ENCODE data around the gene RBFOX2. TPM values are rescaled to one million over a fixed set of nuclear protein-coding genes. Genes with fewer than 3 reads are reported as not detected.

RBFOX2 gene
- total and polyA plus RNA-seq, 2 of the 8 experiments (the other 6 are each of a cell fraction or from before 2014, with no cell fraction given), result 121 to 122 TPM

DNA sequence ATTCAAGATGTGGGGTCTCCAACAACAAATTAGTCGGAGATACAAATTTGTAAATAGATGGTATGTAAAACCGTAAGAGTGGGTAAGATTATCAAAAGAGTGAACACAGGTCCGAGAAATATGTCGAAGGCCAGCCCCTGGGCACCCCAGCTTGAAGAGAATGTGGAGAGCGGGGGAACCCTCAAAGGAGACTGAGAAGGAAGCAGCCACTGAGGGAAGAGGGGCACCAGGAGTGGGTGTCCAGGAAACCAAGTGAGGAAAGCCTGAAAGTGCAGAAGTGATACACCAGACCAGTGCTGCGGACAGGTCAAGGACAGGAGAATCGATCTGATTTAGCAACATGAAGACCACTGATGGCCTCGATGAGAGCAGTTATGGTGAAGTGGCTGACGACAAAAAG lies 296.5 kb downstream of the RBFOX2 start (continued):
- TF ChIP-seq, protein P1, sequence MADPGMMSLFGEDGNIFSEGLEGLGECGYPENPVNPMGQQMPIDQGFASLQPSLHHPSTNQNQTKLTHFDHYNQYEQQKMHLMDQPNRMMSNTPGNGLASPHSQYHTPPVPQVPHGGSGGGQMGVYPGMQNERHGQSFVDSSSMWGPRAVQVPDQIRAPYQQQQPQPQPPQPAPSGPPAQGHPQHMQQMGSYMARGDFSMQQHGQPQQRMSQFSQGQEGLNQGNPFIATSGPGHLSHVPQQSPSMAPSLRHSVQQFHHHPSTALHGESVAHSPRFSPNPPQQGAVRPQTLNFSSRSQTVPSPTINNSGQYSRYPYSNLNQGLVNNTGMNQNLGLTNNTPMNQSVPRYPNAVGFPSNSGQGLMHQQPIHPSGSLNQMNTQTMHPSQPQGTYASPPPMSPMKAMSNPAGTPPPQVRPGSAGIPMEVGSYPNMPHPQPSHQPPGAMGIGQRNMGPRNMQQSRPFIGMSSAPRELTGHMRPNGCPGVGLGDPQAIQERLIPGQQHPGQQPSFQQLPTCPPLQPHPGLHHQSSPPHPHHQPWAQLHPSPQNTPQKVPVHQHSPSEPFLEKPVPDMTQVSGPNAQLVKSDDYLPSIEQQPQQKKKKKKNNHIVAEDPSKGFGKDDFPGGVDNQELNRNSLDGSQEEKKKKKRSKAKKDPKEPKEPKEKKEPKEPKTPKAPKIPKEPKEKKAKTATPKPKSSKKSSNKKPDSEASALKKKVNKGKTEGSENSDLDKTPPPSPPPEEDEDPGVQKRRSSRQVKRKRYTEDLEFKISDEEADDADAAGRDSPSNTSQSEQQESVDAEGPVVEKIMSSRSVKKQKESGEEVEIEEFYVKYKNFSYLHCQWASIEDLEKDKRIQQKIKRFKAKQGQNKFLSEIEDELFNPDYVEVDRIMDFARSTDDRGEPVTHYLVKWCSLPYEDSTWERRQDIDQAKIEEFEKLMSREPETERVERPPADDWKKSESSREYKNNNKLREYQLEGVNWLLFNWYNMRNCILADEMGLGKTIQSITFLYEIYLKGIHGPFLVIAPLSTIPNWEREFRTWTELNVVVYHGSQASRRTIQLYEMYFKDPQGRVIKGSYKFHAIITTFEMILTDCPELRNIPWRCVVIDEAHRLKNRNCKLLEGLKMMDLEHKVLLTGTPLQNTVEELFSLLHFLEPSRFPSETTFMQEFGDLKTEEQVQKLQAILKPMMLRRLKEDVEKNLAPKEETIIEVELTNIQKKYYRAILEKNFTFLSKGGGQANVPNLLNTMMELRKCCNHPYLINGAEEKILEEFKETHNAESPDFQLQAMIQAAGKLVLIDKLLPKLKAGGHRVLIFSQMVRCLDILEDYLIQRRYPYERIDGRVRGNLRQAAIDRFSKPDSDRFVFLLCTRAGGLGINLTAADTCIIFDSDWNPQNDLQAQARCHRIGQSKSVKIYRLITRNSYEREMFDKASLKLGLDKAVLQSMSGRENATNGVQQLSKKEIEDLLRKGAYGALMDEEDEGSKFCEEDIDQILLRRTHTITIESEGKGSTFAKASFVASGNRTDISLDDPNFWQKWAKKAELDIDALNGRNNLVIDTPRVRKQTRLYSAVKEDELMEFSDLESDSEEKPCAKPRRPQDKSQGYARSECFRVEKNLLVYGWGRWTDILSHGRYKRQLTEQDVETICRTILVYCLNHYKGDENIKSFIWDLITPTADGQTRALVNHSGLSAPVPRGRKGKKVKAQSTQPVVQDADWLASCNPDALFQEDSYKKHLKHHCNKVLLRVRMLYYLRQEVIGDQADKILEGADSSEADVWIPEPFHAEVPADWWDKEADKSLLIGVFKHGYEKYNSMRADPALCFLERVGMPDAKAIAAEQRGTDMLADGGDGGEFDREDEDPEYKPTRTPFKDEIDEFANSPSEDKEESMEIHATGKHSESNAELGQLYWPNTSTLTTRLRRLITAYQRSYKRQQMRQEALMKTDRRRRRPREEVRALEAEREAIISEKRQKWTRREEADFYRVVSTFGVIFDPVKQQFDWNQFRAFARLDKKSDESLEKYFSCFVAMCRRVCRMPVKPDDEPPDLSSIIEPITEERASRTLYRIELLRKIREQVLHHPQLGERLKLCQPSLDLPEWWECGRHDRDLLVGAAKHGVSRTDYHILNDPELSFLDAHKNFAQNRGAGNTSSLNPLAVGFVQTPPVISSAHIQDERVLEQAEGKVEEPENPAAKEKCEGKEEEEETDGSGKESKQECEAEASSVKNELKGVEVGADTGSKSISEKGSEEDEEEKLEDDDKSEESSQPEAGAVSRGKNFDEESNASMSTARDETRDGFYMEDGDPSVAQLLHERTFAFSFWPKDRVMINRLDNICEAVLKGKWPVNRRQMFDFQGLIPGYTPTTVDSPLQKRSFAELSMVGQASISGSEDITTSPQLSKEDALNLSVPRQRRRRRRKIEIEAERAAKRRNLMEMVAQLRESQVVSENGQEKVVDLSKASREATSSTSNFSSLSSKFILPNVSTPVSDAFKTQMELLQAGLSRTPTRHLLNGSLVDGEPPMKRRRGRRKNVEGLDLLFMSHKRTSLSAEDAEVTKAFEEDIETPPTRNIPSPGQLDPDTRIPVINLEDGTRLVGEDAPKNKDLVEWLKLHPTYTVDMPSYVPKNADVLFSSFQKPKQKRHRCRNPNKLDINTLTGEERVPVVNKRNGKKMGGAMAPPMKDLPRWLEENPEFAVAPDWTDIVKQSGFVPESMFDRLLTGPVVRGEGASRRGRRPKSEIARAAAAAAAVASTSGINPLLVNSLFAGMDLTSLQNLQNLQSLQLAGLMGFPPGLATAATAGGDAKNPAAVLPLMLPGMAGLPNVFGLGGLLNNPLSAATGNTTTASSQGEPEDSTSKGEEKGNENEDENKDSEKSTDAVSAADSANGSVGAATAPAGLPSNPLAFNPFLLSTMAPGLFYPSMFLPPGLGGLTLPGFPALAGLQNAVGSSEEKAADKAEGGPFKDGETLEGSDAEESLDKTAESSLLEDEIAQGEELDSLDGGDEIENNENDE (IDR thresholded peaks at IDR 0.05; ENCODE audit: insufficient replicate concordance, low read length), result no peak
- TF ChIP-seq PHF8 (conservative IDR thresholded peaks at IDR 0.05; ENCODE audit: low read depth, low read length) (no peak), SIN3A (conservative IDR thresholded peaks at IDR 0.05 in 1 of 2, IDR thresholded peaks at IDR 0.05 in 1 of 2; ENCODE audit: low read depth in 1 of 2, low read length in 2 of 2) (no peak), CREB1 (IDR thresholded peaks at IDR 0.05) (no peak), RNF2 (IDR thresholded peaks at IDR 0.05; ENCODE audit: borderline replicate concordance, low read depth, low read length, missing control alignments, poor library complexity, severe bottlenecking) (no peak), EP300 (IDR thresholded peaks at IDR 0.05; ENCODE audit: borderline replicate concordance in 1 of 2, low read depth in 2 of 2, low read length in 2 of 2) (no peak), FOSL1 (IDR thresholded peaks at IDR 0.05; ENCODE audit: insufficient read depth, low read depth, low read length) (no peak), CTBP2 (IDR thresholded peaks at IDR 0.05; ENCODE audit: borderline replicate concordance, insufficient read depth, insufficient read length, low read length) (no peak), RXRA (IDR thresholded peaks at IDR 0.05; ENCODE audit: insufficient read depth, low read depth, low read length) (no peak)
- TF ChIP-seq, protein P2, sequence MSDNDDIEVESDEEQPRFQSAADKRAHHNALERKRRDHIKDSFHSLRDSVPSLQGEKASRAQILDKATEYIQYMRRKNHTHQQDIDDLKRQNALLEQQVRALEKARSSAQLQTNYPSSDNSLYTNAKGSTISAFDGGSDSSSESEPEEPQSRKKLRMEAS (IDR thresholded peaks at IDR 0.05), result no peak

Measured in H1 (cell line).